Trophoblast cell (in vitro differentiated cells and primary cell): ENCODE results near the gene NKAPL.

ENCODE experiments used
- DNase-seq, 2 donors: peaks; one replicate each; pipeline ENCODE4 v3.0.0-alpha.2; 2016
- H2AFZ ChIP-seq: 2 replicates; pipeline ENCODE4 v1.6.1; 2013; ENCODE audit warnings: low read length, moderate library complexity, mild to moderate bottlenecking; ENCODE audit not compliant: insufficient read depth, poor library complexity
- H2AK5ac ChIP-seq: 2 replicates; pipeline ENCODE4 v1.6.1; 2013; ENCODE audit warnings: mild to moderate bottlenecking, low read length
- H2BK120ac ChIP-seq: 2 replicates; pipeline ENCODE4 v1.6.1; 2013; ENCODE audit warnings: low read length, mild to moderate bottlenecking, moderate library complexity; ENCODE audit not compliant: insufficient read depth, poor library complexity
- H2BK12ac ChIP-seq: 2 replicates; pipeline ENCODE4 v1.6.1; 2013; ENCODE audit warnings: mild to moderate bottlenecking, low read length, moderate library complexity
- H2BK5ac ChIP-seq: 2 replicates; pipeline ENCODE4 v1.6.1; 2013; ENCODE audit warnings: low read length, low read depth, moderate library complexity, mild to moderate bottlenecking; ENCODE audit not compliant: poor library complexity
- H3K14ac ChIP-seq: 2 replicates; pipeline ENCODE4 v1.6.1; 2013; ENCODE audit warnings: mild to moderate bottlenecking, low read length
- H3K18ac ChIP-seq: 2 replicates; pipeline ENCODE4 v1.6.1; 2013; ENCODE audit warnings: mild to moderate bottlenecking, low read length
- H3K23ac ChIP-seq: 2 replicates; pipeline ENCODE4 v1.6.1; 2013; ENCODE audit warnings: low read length
- H3K27ac ChIP-seq: 2 replicates; pipeline ENCODE4 v1.5.1; 2013; ENCODE audit warnings: low read depth, mild to moderate bottlenecking, inconsistent platforms, low read length, moderate library complexity
- H3K27me3 ChIP-seq: 2 replicates; pipeline ENCODE4 v1.6.1; 2013; ENCODE audit warnings: inconsistent platforms, mild to moderate bottlenecking, low read length, moderate library complexity; ENCODE audit not compliant: insufficient read depth
- H3K36me3 ChIP-seq, 2 experiments: 1 replicate in 1 of 2; 2 replicates in 1 of 2; pipeline ENCODE4 v1.6.1; 2013; ENCODE audit warnings: low read length in 2 of 2, mild to moderate bottlenecking in 2 of 2, moderate library complexity in 1 of 2; ENCODE audit not compliant: insufficient read depth in 2 of 2, control insufficient read depth in 1 of 2
- H3K4ac ChIP-seq: 2 replicates; pipeline ENCODE4 v1.6.1; 2013; ENCODE audit warnings: low read depth, mild to moderate bottlenecking, low read length, moderate library complexity
- H3K4me1 ChIP-seq, 2 experiments: 1 replicate in 1 of 2; 2 replicates in 1 of 2; pipeline ENCODE4 v1.6.1; 2013; ENCODE audit warnings: low read length in 2 of 2, mild to moderate bottlenecking in 2 of 2, moderate library complexity in 1 of 2; ENCODE audit not compliant: insufficient read depth in 2 of 2, control insufficient read depth in 1 of 2
- H3K4me2 ChIP-seq: 2 replicates; pipeline ENCODE4 v1.6.1; 2013; ENCODE audit warnings: inconsistent platforms, mild to moderate bottlenecking, low read length, moderate library complexity
- H3K4me3 ChIP-seq: 2 replicates; pipeline ENCODE4 v1.5.1; 2013; ENCODE audit warnings: mild to moderate bottlenecking, low read depth, low read length, inconsistent platforms
- H3K79me1 ChIP-seq: one replicate; pipeline ENCODE4 v1.6.1; 2013; ENCODE audit warnings: low read length
- H3K79me2 ChIP-seq: 2 replicates; pipeline ENCODE4 v1.6.1; 2013; ENCODE audit warnings: low read length, mild to moderate bottlenecking; ENCODE audit not compliant: control insufficient read depth, insufficient read depth, poor library complexity
- H3K9ac ChIP-seq: 2 replicates; pipeline ENCODE4 v1.6.1; 2013; ENCODE audit warnings: mild to moderate bottlenecking, low read length
- H3K9me3 ChIP-seq: 2 replicates; pipeline ENCODE4 v1.6.1; 2013; ENCODE audit warnings: low read depth, mild to moderate bottlenecking, control low read depth, inconsistent platforms, low read length; ENCODE audit not compliant: insufficient read depth
- H4K12ac ChIP-seq: 2 replicates; pipeline ENCODE4 v1.6.1; 2013; ENCODE audit warnings: low read depth, mild to moderate bottlenecking, low read length, moderate library complexity
- H4K8ac ChIP-seq: 2 replicates; pipeline ENCODE4 v1.6.1; 2013; ENCODE audit warnings: low read depth, mild to moderate bottlenecking, low read length, moderate library complexity
- H4K91ac ChIP-seq: one replicate; pipeline ENCODE4 v1.6.1; 2013; ENCODE audit warnings: low read depth, mild to moderate bottlenecking, low read length, moderate library complexity
- WGBS: extraction: QIAGEN DNeasy Blood & Tissue Kit; methylation state at CpG from one replicate; pipeline ENCODE4 v1.1.7; 2013; ENCODE audit warnings: missing lambda C conversion rate; ENCODE audit not compliant: insufficient read length, insufficient coverage; ENCODE audit errors: extremely low coverage; 5-methylcytosine and 5-hydroxymethylcytosine counted together

The NKAPL gene

DNA sequence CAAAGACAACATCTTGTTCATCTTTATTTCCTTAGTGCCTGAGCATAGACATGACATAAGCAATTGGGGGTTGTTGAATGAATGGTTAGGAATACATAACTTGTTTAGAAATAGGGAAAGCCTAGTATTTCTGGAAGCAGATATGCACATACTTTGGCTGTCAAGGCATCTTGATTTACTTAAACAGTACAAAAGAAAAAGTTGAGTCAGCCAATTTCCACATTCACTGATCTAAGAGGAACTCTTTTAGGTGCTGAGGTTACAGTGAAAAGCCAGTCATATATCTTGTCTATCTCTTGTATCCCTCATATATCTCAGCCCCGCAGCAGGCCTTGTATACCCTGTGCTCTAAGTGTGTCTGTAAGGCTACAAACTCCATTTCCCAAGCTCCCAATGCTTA, 18.6 kb upstream of the NKAPL start:
- Histone ChIP-seq H3K18ac (no peak overlapping the region), H4K12ac (no peak overlapping the region), H3K4me3 (no peak overlapping the region), H3K9me3 (peaks cover 3% of the 10 kb centered on the region), H4K91ac (no peak overlapping the region), H3K9ac (no peak overlapping the region), H3K79me1 (no peaks in the 10 kb centered on the region), H2BK120ac (no peak overlapping the region), H2BK12ac (no peak overlapping the region), H3K23ac (no peak overlapping the region), H3K27me3 (no peaks in the 10 kb centered on the region), H3K27ac (no peak overlapping the region), H4K8ac (no peak overlapping the region), H2BK5ac (no peak overlapping the region), H3K14ac (no peak overlapping the region), H3K79me2 (no peaks in the 10 kb centered on the region), H3K4me2 (no peak overlapping the region), H3K4me1 (no peaks in the 10 kb centered on the region), H3K36me3 (peaks cover 6 to 12% of the 10 kb centered on the region in 2 experiments), H2AK5ac (no peak overlapping the region), H2AFZ (no peak overlapping the region), H3K4ac (no peak overlapping the region)
- no peak for DNase-seq
- no CpG with 5 or more reads among the region's 1 CpG for WGBS

DNA sequence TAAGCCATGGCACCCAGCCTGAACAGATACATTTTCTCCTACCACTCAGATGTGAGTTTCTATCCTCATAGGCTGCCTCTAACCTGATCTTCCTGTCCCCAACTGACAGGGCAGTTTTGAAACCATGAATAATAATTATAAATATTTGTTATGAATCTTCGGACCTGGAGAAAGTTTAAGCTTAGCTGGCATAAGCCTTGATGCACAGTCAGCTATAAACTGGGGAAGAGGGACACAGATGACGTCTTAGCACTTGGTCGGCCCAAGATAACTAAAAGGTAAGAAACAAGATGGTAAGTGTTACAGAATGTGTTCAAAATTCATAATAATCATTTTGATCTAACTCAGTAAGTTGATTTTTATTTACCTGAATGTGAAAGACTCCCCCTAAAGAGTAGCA, 15.2 kb upstream of the NKAPL start:
- no peak overlapping the region for H2BK12ac ChIP-seq
- H3K23ac ChIP-seq, result no peak overlapping the region
- H2BK5ac ChIP-seq, result no peak overlapping the region
- WGBS, result no CpG with 5 or more reads among the region's 3 CpGs
- H3K18ac ChIP-seq, result no peak overlapping the region
- no peaks in the 10 kb centered on the region for H3K79me2 ChIP-seq
- no peak overlapping the region for H3K4me2 ChIP-seq
- no peaks in the 10 kb centered on the region for H3K79me1 ChIP-seq
- H3K4ac ChIP-seq, result no peak overlapping the region
- H2BK120ac ChIP-seq, result no peak overlapping the region
- no peak overlapping the region for H3K14ac ChIP-seq
- H3K36me3 ChIP-seq, result peaks cover 6 to 20% of the 10 kb centered on the region in 2 experiments
- H2AK5ac ChIP-seq, result no peak overlapping the region
- no peak overlapping the region for H4K8ac ChIP-seq
- no peaks in the 10 kb centered on the region for H3K4me1 ChIP-seq
- H3K9me3 ChIP-seq, result no peaks in the 10 kb centered on the region
- no peak for DNase-seq
- H3K4me3 ChIP-seq, result no peak overlapping the region
- no peak overlapping the region for H2AFZ ChIP-seq
- no peak overlapping the region for H4K91ac ChIP-seq
- H4K12ac ChIP-seq, result no peak overlapping the region
- H3K27ac ChIP-seq, result no peak overlapping the region
- no peak overlapping the region for H3K9ac ChIP-seq
- no peaks in the 10 kb centered on the region for H3K27me3 ChIP-seq

DNA sequence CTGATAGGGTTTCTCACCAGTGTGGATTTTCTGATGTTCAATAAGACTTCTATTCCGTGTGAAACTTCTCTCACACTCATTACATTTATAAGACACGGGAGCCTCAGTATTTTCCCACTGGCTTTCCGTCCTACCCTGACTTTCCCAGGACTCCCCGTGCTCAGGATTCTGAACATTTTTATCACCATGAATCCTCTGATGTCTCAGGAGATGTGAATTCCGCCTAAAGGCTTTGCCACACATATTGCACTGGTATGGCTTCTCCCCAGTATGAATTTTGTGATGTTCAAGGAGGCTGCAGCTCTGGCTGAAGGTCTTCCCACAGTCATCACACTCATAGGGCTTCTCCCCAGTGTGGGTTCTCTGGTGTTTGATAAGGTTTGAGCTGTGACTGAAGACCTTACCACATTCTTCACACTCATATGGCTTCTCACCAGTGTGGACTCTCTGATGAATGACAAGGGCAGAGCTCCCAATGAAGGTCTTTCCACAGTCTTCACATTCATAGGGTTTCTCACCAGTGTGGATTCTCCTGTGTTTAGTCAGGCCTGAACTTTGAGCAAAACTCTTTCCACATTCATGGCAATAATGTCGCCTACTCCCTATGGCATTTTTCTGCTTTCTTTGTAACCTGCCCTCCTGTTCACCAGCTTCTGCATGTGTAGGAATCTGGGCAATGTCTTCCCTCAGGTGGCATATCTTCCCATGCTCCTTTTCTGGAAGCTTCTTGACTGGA, 13.7 kb upstream of the NKAPL start:
- Histone ChIP-seq H3K23ac (no peak overlapping the region), H3K79me2 (no peaks in the 10 kb centered on the region), H2BK120ac (no peak overlapping the region), H2BK12ac (no peak overlapping the region), H3K27me3 (no peaks in the 10 kb centered on the region), H3K36me3 (peaks cover 6 to 22% of the 10 kb centered on the region in 2 experiments), H4K8ac (no peak overlapping the region), H4K12ac (no peak overlapping the region), H3K4me3 (no peak overlapping the region), H3K4me1 (no peaks in the 10 kb centered on the region), H3K79me1 (no peaks in the 10 kb centered on the region), H3K4me2 (no peak overlapping the region), H3K4ac (no peak overlapping the region), H3K27ac (no peak overlapping the region), H3K14ac (no peak overlapping the region), H2BK5ac (no peak overlapping the region), H4K91ac (no peak overlapping the region), H3K9ac (no peak overlapping the region), H2AK5ac (no peak overlapping the region), H2AFZ (no peak overlapping the region), H3K9me3 (no peaks in the 10 kb centered on the region), H3K18ac (no peak overlapping the region)
- no CpG with 5 or more reads among the region's 6 CpGs for WGBS
- peak; percentile 78 to 91 for DNase-seq

DNA sequence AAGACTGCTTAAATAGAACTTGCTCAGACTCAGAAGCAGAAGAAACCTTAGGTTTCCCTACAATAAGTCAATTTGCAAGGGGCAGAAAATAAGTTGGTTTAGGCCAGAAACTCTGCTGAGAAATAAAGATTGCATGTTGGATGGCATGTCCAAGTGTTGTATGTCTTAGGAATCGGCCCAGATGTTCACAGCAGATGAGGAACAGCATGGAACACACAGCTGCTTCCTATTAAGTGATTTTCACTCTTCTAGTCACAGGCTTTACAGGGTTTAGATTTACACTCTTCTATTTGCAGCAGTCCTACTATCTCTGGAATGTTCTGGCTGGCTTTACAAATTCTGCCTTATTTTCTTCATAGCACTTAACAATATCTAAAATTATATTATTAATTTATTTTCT, 10.2 kb upstream of the NKAPL start:
- Histone ChIP-seq H3K4me1 (peaks cover 6 to 9% of the 10 kb centered on the region in 2 experiments), H3K9me3 (peaks cover 3% of the 10 kb centered on the region), H2AFZ (no peak overlapping the region), H2AK5ac (no peak overlapping the region), H4K8ac (no peak overlapping the region), H4K12ac (no peak overlapping the region), H3K4ac (no peak overlapping the region), H2BK12ac (no peak overlapping the region), H3K18ac (no peak overlapping the region), H3K27ac (no peak overlapping the region), H3K79me2 (no peaks in the 10 kb centered on the region), H2BK5ac (no peak overlapping the region), H3K14ac (no peak overlapping the region), H3K27me3 (no peaks in the 10 kb centered on the region), H3K9ac (no peak overlapping the region), H3K36me3 (peaks cover 6 to 22% of the 10 kb centered on the region in 2 experiments), H3K4me2 (no peak overlapping the region), H3K4me3 (no peak overlapping the region), H2BK120ac (no peak overlapping the region), H3K23ac (no peak overlapping the region), H3K79me1 (no peaks in the 10 kb centered on the region), H4K91ac (no peak overlapping the region)
- no peak for DNase-seq
- WGBS, result no CpG with 5 or more reads among the region's 1 CpG
